ENCODE data around the gene C12orf76. TPM values are rescaled to one million over a fixed set of nuclear protein-coding genes. Genes with fewer than 3 reads are reported as not detected.

Gene C12orf76
- total and polyA plus RNA-seq, 9 of the 15 experiments (the other 6 are each of a cell fraction or from before 2014, with no cell fraction given), result 6.3 to 38.6 (median 12.3) TPM

DNA sequence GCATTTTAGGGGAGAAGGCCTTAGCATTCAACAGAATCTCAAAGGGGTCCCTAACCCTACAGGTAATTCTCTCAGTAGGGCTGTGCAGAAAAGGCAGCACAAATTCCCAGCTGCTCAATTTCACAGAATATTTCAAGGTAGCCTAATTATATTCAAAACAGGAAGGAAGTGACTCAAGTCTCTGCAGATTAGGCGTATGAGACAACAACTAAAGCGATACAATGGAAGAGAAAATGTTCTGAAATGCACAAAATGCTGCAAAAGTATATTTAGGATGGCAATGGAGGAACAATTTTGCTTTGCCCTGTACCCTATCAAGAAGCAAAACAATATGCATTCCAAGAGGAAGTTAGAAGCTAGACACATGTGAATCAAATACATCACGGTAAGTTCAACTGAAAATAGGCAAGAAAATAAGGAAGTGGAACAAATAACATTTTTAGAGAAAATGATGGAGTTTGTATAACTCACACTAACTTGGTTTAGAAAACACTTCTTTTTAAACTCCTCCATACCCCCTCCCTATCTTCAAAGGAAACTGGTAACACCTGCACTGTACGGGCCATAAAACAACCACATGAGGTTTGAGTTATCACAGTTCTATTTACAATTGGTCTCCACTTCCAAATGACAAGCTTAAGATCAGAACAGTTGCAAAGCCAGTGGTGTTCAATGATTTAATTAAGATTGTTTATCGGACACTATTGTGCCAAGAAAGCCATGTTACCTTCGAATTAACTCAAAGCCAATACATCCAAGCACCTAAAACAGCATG is 53.7 kb downstream of the C12orf76 start (continued):
- TF ChIP-seq ZBTB5 (IDR thresholded peaks at IDR 0.05) (no peak), CBX1 (IDR thresholded peaks at IDR 0.05; ENCODE audit: low read depth) (no peak), COPS2 (conservative IDR thresholded peaks at IDR 0.05) (no peak), ETV5 (CRISPR knock-in tag; IDR thresholded peaks at IDR 0.05; ENCODE audit: low read depth) (0 out of 2 replicates have a peak, but pooled peaks have one; percentile 27), ZNF143 (CRISPR knock-in tag; IDR thresholded peaks at IDR 0.05) (no peak), BMI1 (IDR thresholded peaks at IDR 0.05; ENCODE audit: low read length) (no peak), HNRNPUL1 (IDR thresholded peaks at IDR 0.05; ENCODE audit: low read length) (no peak), GABPA (tag; conservative IDR thresholded peaks at IDR 0.05; ENCODE audit: low read depth) (peak; percentile 54), BCOR (IDR thresholded peaks at IDR 0.05) (no peak), FOXJ3 (CRISPR knock-in tag; IDR thresholded peaks at IDR 0.05) (no peak), SIX5 (IDR thresholded peaks at IDR 0.05; ENCODE audit: borderline replicate concordance in 1 of 2, insufficient read depth in 1 of 2, low read depth in 1 of 2, low read length in 2 of 2) (no peak), HMG20B (CRISPR knock-in tag; IDR thresholded peaks at IDR 0.05) (no peak), RBBP5 (IDR thresholded peaks at IDR 0.05; ENCODE audit: borderline replicate concordance, insufficient read depth, low read length, poor library complexity, severe bottlenecking) (no peak), ZBTB1 (CRISPR knock-in tag; IDR thresholded peaks at IDR 0.05; ENCODE audit: borderline replicate concordance, low read depth) (no peak), ZNF518B (CRISPR knock-in tag; IDR thresholded peaks at IDR 0.05) (no peak), HIVEP1 (CRISPR knock-in tag; IDR thresholded peaks at IDR 0.05) (no peak)
- TF ChIP-seq, protein P1, sequence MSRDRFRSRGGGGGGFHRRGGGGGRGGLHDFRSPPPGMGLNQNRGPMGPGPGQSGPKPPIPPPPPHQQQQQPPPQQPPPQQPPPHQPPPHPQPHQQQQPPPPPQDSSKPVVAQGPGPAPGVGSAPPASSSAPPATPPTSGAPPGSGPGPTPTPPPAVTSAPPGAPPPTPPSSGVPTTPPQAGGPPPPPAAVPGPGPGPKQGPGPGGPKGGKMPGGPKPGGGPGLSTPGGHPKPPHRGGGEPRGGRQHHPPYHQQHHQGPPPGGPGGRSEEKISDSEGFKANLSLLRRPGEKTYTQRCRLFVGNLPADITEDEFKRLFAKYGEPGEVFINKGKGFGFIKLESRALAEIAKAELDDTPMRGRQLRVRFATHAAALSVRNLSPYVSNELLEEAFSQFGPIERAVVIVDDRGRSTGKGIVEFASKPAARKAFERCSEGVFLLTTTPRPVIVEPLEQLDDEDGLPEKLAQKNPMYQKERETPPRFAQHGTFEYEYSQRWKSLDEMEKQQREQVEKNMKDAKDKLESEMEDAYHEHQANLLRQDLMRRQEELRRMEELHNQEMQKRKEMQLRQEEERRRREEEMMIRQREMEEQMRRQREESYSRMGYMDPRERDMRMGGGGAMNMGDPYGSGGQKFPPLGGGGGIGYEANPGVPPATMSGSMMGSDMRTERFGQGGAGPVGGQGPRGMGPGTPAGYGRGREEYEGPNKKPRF (IDR thresholded peaks at IDR 0.05; ENCODE audit: low read depth, low read length), result no peak
- TF ChIP-seq, protein P2, sequence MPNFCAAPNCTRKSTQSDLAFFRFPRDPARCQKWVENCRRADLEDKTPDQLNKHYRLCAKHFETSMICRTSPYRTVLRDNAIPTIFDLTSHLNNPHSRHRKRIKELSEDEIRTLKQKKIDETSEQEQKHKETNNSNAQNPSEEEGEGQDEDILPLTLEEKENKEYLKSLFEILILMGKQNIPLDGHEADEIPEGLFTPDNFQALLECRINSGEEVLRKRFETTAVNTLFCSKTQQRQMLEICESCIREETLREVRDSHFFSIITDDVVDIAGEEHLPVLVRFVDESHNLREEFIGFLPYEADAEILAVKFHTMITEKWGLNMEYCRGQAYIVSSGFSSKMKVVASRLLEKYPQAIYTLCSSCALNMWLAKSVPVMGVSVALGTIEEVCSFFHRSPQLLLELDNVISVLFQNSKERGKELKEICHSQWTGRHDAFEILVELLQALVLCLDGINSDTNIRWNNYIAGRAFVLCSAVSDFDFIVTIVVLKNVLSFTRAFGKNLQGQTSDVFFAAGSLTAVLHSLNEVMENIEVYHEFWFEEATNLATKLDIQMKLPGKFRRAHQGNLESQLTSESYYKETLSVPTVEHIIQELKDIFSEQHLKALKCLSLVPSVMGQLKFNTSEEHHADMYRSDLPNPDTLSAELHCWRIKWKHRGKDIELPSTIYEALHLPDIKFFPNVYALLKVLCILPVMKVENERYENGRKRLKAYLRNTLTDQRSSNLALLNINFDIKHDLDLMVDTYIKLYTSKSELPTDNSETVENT (CRISPR knock-in tag; IDR thresholded peaks at IDR 0.05), result no peak

Data from K562 (cell line).